Measurements from ENCODE around the gene ATP8B3.
"Not testable (repeated sequence)": the region's sequence is repeated elsewhere in the genome, so short reads cannot be mapped to it uniquely, and the experiment has no call there.

Gene ATP8B3

GRCh38 chr19:1765904-1766799 lies 45.9 kb downstream of the ATP8B3 start:
- DNase-seq, result no peak

DNA sequence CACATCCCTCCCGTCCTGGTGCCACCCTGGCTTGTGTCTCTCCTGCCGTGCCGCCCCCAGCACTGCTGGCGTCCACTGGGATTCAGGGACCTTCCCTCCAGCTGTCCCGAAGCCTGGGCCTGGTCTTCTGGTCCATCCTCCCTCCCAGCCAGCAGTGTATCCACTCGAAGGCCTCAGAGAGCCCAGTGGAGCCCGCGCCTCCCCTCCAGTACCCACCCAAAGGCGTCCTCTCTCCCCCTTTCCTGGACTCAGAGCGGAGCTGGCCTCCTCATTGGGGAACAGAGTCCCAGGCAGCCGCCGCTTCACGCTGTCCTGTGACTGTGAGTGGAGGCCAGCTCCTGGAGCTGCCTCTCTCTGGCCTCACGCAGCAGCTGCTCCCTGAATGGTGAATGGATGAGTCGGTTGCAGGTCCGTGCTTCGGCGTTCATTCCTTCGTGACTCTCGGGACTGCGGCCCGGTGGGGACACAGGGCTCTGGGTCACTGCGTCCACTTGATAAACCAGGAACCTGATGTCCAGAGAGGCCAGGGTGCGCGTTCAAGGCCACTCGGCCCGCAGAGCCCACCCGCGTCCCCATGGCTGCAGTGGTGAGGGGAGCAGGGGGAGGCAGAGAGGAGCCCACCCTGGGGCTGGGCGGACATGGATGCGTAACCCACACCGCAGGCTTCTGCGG lies 46.7 kb downstream of the ATP8B3 start:
- no peak for DNase-seq

- no peak for DNase-seq
These were observed 47.3 kb downstream of the ATP8B3 start for GRCh38 chr19:1764729-1765128.

DNA sequence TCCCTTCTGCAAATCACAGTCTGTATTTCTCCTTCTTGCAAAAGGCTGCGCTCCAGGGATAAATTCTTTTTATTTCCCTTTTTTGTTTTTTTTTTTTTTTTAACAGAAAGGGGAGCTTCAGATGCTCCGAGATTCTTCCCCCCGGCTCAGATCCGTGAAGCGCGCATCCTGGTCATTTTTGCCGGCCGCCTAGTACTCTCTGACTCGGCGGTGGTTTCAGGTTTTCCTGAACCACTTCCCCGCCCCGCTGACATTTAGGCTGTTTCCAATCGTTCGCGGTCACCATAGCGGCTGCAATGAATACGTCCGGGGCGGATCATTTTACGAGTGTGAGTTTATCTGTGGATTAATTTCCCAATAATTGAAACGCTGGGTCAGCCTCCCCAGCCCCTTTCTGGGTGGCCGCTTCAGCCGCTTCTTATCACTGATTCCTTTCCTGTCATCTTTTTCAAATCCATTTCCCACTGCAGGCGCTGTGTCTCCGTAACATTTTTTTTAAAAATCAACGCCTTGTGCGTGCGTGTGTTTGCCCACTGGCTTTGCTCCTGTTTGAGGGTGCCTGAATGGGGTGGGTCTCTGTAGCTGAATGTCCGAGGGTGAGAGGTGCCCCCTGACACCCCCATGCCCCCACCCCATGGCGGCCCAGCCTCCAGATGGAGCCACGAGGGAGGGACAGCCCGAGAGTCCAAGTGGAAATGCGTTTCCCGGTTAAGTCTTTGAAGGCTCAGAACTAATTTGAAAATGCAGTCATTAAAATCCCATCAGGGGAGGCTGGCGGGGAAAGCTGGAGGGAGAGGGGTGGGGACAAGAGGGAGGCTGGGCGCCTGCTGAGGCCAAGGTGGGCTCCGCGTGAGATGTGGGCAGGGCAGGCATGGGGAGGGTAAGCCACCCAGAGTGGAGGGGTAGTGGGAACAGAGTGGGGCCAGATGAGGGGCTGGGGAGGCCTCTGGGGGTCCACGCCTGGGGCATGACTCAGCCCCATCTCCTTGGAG lies 48.1 kb downstream of the ATP8B3 start:
- no peak for DNase-seq

- DNase-seq, result no peak
These were observed 49.6 kb downstream of the ATP8B3 start for GRCh38 chr19:1762243-1763117.

GRCh38 chr19:1761528-1762242 lies 50.4 kb downstream of the ATP8B3 start:
- no peak for DNase-seq

DNA sequence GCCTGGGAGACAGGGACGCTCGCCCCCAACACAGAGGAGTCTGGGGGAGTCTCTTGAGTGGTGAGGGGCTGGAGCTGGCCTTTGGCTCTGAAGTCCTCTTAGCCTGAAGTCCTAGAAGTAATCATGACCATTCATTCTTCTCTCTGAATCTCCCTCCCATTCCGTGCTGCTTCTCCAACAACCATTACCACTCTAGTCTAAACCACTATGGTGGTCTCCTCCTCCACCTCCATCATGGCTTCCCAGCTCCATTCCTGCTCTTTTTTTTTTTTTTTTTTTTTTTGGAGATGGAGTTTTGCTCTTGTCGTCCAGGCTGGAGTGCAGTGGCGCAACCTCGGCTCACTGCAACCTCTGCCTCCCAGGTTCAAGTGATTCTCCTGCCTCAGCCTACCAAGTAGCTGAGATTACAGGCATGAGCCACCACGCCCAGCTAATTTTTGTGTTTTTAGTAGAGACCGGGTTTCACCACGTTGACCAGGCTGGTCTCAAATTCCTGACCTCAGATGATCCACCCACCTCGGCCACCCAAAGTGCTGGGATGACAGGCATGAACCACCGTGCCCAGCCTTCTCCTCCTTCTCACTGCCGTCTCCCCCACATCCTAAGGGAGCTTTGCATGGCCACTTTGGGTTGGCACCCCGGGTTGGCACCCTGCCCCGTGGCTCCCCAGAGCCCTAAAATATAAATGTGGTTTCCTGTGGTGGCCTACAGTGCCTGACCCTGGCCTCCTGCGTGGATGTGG lies 51.1 kb downstream of the ATP8B3 start:
- not testable (repeated sequence) for DNase-seq

- DNase-seq, result no peak
These were observed 52.1 kb downstream of the ATP8B3 start for GRCh38 chr19:1760020-1760419.

DNA sequence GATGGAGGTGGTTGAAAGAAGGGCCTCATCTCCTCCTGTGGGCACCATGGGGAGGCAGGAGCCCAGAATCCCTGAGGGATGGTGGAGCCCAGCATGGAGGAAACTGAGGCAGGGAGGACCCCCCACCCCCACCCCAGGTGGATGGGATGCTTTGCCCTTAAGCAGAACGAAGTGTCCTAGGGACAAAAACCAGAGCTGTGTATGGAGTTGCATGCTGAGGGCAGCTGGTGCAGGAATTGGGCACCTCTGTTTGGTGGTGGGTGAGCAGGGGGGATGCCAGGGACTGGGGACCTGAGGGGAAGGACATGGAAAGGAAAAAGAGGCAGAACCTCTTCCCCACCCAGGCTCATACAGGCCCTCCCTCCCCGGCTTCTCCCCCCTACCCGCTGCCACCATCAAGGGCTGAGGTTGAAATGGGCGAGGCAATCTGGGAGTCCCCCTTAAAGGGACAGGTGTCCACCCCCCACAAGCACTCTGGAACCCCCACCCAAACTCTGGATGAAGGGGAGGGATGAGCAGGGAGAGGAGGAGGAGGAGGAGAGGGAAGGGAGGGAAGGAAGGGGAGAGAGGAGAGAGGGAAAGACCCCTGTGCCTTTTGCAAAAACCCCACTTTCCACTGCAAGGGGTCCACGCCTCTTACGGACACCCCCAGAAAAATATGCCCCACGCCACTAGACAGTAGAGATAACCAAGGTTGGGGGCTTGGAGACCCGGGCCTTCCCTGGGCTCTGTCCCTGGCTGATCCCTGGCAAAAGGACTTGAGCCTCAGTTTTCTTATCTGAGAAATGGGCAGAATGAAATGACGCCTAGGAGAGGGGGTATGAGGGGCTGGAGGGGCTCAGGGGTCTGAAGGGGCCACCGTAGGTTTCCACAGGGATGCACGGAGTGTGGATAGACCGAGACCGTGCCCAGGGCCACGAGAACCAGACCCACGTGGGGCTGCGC lies 52.8 kb downstream of the ATP8B3 start:
- DNase-seq, result no peak

DNA sequence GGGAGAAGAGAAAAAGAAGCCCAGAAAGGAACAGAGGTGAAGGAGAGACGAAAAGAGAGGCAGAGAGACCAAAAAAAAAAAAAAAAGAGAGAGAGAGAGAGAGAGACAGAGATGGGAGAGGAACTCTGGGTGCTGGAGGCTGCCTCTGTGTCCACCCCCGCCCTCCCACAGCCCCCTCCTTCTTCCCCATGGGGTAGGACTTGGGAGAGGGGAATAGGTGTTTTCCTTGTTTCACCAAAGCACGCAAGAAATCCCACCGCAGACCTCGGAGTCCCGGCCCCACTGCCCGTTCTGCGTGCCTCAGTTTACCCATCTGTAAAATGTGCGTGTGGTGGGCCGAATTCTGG lies 53.9 kb downstream of the ATP8B3 start:
- DNase-seq, result no peak

- DNase-seq, result no peak
These were observed 54.4 kb downstream of the ATP8B3 start for GRCh38 chr19:1757468-1758230.

DNA sequence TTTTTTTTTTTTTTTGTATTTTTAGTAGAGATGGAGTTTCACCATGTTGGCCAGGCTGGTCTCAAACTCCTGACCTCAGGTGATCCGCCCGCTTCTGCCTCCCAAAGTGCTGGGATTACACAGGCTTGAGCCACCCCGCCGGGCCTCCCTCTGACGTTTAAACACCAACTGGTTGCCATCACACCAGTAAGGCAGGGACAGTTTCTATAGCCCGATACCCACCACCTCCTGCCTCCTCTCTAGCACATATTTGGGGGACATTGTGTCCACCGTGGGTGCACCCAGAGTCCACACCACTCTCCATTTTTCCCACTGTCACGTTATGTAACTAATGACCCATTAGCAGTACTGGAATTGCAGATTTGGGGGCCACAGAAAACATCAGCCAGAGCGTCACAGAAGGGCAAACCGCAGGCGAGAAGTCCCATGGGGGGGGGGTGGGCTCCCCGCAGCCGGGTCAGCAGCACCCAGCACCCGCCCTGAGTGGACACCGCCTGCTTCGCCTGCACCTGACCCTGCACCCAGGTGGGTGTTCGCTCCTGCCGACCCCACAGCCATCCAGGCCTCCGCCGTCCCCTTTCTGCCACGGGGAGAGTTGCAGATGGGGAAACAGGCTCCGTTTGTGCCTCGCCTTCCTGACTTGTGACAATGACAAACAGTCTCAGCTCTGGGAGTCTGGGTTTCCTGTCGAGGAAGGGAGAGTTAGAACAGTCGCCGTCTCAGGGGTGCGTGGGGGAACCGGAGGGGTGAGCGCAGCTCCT lies 55.2 kb downstream of the ATP8B3 start:
- no peak for DNase-seq

GRCh38 chr19:1756264-1756663 lies 55.8 kb downstream of the ATP8B3 start:
- DNase-seq, result no peak

GRCh38 chr19:1755467-1756171 lies 56.5 kb downstream of the ATP8B3 start:
- no peak for DNase-seq

GRCh38 chr19:1754636-1755466 lies 57.2 kb downstream of the ATP8B3 start:
- no peak for DNase-seq

- no peak for DNase-seq
These were observed 57.9 kb downstream of the ATP8B3 start for GRCh38 chr19:1754018-1754635.

Measured in CD4-positive, alpha-beta T cell treated with Interleukin-15 for 1 hour (primary cell).